IMR-90 (cell line): ENCODE measurements around the gene NANOS3. TPM values are rescaled to one million over a fixed set of nuclear protein-coding genes. Genes with fewer than 3 reads are reported as not detected.
A peak's percentile ranks its signal among the peaks of the same experiment; 100 is the strongest.

Source experiments
- ATAC-seq: fragments of 200-7000 bp; cut with Tn5 transposase; 2 replicates; pipeline ENCODE4 v1.9.1; 2020; ENCODE audit warnings: low read depth, mild to moderate bottlenecking, moderate library complexity
- BruUV-seq: library from RNA; stranded (reverse); fragments of 400-500 nt; replicated peaks from 2 replicates; lab custom pipeline; 2021; lab: Mats Ljungman, UMichigan
- CTCF ChIA-PET: fragments of 300-600 bp; formaldehyde crosslinking; extraction: SDS; loops from one replicate; lab custom pipeline; 2021; ENCODE audit warnings: antibody characterized with exemption; lab: Yijun Ruan, JAX
- POLR2A ChIA-PET: fragments of 300-600 bp; sonication (Branson Sonifier 250); formaldehyde crosslinking; loops from one replicate; lab custom pipeline; 2022; ENCODE audit warnings: antibody characterized with exemption; ENCODE audit not compliant: unreplicated experiment; lab: Charles Lee
- DNase-seq: peaks from one replicate; pipeline ENCODE4 v3.0.0; 2013
- H2AFZ ChIP-seq: replicated peaks from 2 replicates; pipeline ENCODE3; 2013; ENCODE audit warnings: low read length, mild to moderate bottlenecking; ENCODE audit not compliant: poor library complexity
- H2AK5ac ChIP-seq: 2 replicates; pipeline ENCODE4 v1.6.1; 2013; ENCODE audit warnings: low read depth, low read length, inconsistent platforms
- H2AK9ac ChIP-seq: replicated peaks from 2 replicates; pipeline ENCODE3; 2013; ENCODE audit warnings: mild to moderate bottlenecking, low read depth, low read length, moderate library complexity; ENCODE audit not compliant: poor library complexity
- H2BK120ac ChIP-seq: 2 replicates; pipeline ENCODE4 v1.6.1; 2013; ENCODE audit warnings: low read depth, low read length, inconsistent platforms
- H2BK15ac ChIP-seq: 3 replicates; pipeline ENCODE4 v1.6.1; 2013; ENCODE audit warnings: low read depth, low read length, inconsistent platforms
- H2BK20ac ChIP-seq: 2 replicates; pipeline ENCODE4 v1.6.1; 2013; ENCODE audit warnings: low read depth, mild to moderate bottlenecking, inconsistent platforms, low read length, moderate library complexity
- H2BK5ac ChIP-seq: 2 replicates; pipeline ENCODE4 v1.6.1; 2013; ENCODE audit warnings: mild to moderate bottlenecking, low read depth, low read length, inconsistent platforms; ENCODE audit not compliant: poor library complexity, severe bottlenecking
- H3K14ac ChIP-seq: replicated peaks from 2 replicates; pipeline ENCODE4 v1.6.1; 2013; ENCODE audit warnings: low read depth, low read length, inconsistent platforms
- H3K18ac ChIP-seq: 2 replicates; pipeline ENCODE4 v1.6.1; 2013; ENCODE audit warnings: low read depth, low read length, control low read depth
- H3K23ac ChIP-seq: 2 replicates; pipeline ENCODE4 v1.6.1; 2013; ENCODE audit warnings: low read depth, low read length, inconsistent platforms
- H3K27ac ChIP-seq: 2 replicates; pipeline ENCODE4 v1.5.1; 2013; ENCODE audit warnings: mild to moderate bottlenecking, control low read depth, low read length; ENCODE audit not compliant: insufficient read depth
- H3K27me3 ChIP-seq: 2 replicates; pipeline ENCODE4 v1.6.1; 2013; ENCODE audit warnings: low read length; ENCODE audit not compliant: control insufficient read depth, insufficient read depth
- H3K36me3 ChIP-seq: 2 replicates; pipeline ENCODE4 v1.6.1; 2013; ENCODE audit warnings: low read length, mixed read lengths; ENCODE audit not compliant: control insufficient read depth, insufficient read depth
- H3K4ac ChIP-seq: 2 replicates; pipeline ENCODE4 v1.6.1; 2013; ENCODE audit warnings: low read depth, low read length, inconsistent platforms
- H3K4me1 ChIP-seq: 2 replicates; pipeline ENCODE4 v1.6.1; 2013; ENCODE audit warnings: low read length, mixed read lengths; ENCODE audit not compliant: control insufficient read depth, insufficient read depth
- H3K4me2 ChIP-seq: 2 replicates; pipeline ENCODE4 v1.6.1; 2013; ENCODE audit warnings: low read depth, mild to moderate bottlenecking, control low read depth, low read length, moderate library complexity
- H3K4me3 ChIP-seq: 2 replicates; pipeline ENCODE4 v1.5.1; 2013; ENCODE audit warnings: low read depth, mild to moderate bottlenecking, control low read depth, low read length, moderate library complexity; ENCODE audit not compliant: insufficient read depth
- H3K56ac ChIP-seq: 2 replicates; pipeline ENCODE4 v1.6.1; 2013; ENCODE audit warnings: low read length, inconsistent platforms; ENCODE audit not compliant: insufficient read depth; ENCODE audit errors: extremely low read depth
- H3K79me1 ChIP-seq, 2 experiments: 2 replicates each; pipeline ENCODE4 v1.6.1; 2013; ENCODE audit warnings: low read length in 2 of 2, inconsistent platforms in 1 of 2, low read depth in 1 of 2
- H3K9ac ChIP-seq: 2 replicates; pipeline ENCODE4 v1.6.1; 2013; ENCODE audit warnings: low read depth, low read length, control low read depth
- H3K9me1 ChIP-seq: 2 replicates; pipeline ENCODE4 v1.6.1; 2013; ENCODE audit warnings: low read length, inconsistent platforms; ENCODE audit not compliant: insufficient read depth
- H3K9me3 ChIP-seq: 2 replicates; pipeline ENCODE4 v1.6.1; 2013; ENCODE audit warnings: low read length; ENCODE audit not compliant: control insufficient read depth, insufficient read depth
- H4K20me1 ChIP-seq: 2 replicates; pipeline ENCODE4 v1.6.1; 2013; ENCODE audit warnings: low read length, inconsistent platforms; ENCODE audit not compliant: insufficient read depth
- H4K5ac ChIP-seq: 2 replicates; pipeline ENCODE4 v1.6.1; 2013; ENCODE audit warnings: mild to moderate bottlenecking, low read depth, low read length, control low read depth
- H4K8ac ChIP-seq, 2 experiments: 2 replicates each; pipeline ENCODE4 v1.6.1; 2013; ENCODE audit warnings: low read depth in 2 of 2, low read length in 2 of 2, control low read depth in 1 of 2, inconsistent platforms in 1 of 2
- H4K91ac ChIP-seq: 2 replicates; pipeline ENCODE4 v1.6.1; 2013; ENCODE audit warnings: low read depth, low read length, inconsistent platforms; ENCODE audit not compliant: insufficient read depth
- RAD21 ChIP-seq: IDR thresholded peaks from 2 replicates; pipeline ENCODE4 v1.6.1; 2012; ENCODE audit warnings: low read length, improper control_type of control experiment
- WGBS, 2 experiments: methylation state at CpG; one replicate each; pipeline versions ENCODE4 v1.1.5 to v1.1.7; 2013; ENCODE audit warnings: missing lambda C conversion rate in 2 of 2; ENCODE audit not compliant: insufficient read length in 1 of 2; ENCODE audit errors: extremely low coverage in 2 of 2; 5-methylcytosine and 5-hydroxymethylcytosine counted together
- dilution Hi-C: fragments of 300-500 bp; cut with HindIII; formaldehyde crosslinking; loops from one replicate; pipeline ENCODE4 v1.14.3; 2018; ENCODE audit warnings: low sequenced_read_pairs; ENCODE audit not compliant: unreplicated experiment
- in situ Hi-C: fragments of 300-500 bp; cut with MboI; formaldehyde crosslinking; loops from 3 replicates; pipeline ENCODE4 v1.14.3; 2019; ENCODE audit warnings: low sequenced_read_pairs, inconsistent platforms, mixed read lengths
- intact Hi-C: fragments of 100-400 bp; cut with micrococcal nuclease; formaldehyde crosslinking; loops from 2 replicates; pipeline ENCODE4 v1.10.0; 2022
- polyA plus RNA-seq, 3 experiments: library from polyadenylated mRNA; depleted of rRNA; stranded (reverse); fragments of >200 nt; gene quantifications; 2 replicates each; pipeline ENCODE4 v1.2.3, GENCODE V29; 2012; ENCODE audit warnings: low replicate concordance in 1 of 3
- total RNA-seq: library from RNA; depleted of rRNA; stranded (reverse); fragments of >200 nt; gene quantifications from 2 replicates; pipeline ENCODE4 v1.2.3, GENCODE V29; 2012

The NANOS3 gene
- total and polyA plus RNA-seq, 2 of the 4 experiments (the other 2 are of a cell fraction), result 0.63 TPM; not detected in 1

DNA sequence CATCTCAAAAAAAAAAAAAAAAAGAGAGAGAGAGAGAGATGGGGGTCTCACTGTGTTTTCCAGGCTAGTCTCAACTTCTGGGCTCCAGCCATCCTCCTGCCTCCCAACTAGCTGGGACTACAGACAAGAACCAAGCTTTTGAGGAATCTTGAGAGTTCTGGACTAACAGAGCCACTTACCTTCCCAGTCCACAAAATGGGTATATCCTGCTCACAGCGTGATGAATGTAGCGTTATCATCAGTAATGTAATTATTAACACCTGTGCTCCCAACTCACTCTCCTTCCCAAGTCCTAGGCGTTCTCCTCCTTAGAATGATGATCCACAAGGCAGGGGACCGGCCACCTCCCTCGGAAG lies 4.6 kb upstream of the NANOS3 start:
- BruUV-seq, result no TSS peak
- ChIA-PET POLR2A (no interaction called here), CTCF (no interaction called here)
- dilution Hi-C loops, result no loop called here
- Histone ChIP-seq H4K91ac (no peak overlapping the region), H3K14ac (no peak overlapping the region), H3K4me3 (no peak overlapping the region), H2BK20ac (no peak overlapping the region), H3K4me2 (no peak overlapping the region), H3K9me3 (no peaks in the 10 kb centered on the region), H4K5ac (no peak overlapping the region), H4K8ac (no peak overlapping the region), H3K4me1 (no peaks in the 10 kb centered on the region; the same call in 1 of the 2 replicates), H3K18ac (no peak overlapping the region), H2AFZ (peak overlapping the region; percentile 49), H3K9ac (no peak overlapping the region), H2BK15ac (no peak overlapping the region), H3K9me1 (0 out of 2 replicates have a peak, but pooled peaks cover 6% of the 10 kb centered on the region), H2BK5ac (no peak overlapping the region), H3K27ac (no peak overlapping the region), H2BK120ac (0 out of 2 replicates have a peak overlapping the region, but pooled peaks have one; percentile 30), H3K27me3 (no peaks in the 10 kb centered on the region), H3K56ac (no peak overlapping the region), H3K23ac (peak overlapping the region; percentile 51), H3K79me1 (peaks cover 4 to 11% of the 10 kb centered on the region in 2 experiments; a peak in 1 of 4 replicates), H2AK9ac (peak overlapping the region; percentile 37), H3K36me3 (no peaks in the 10 kb centered on the region), H4K20me1 (no peaks in the 10 kb centered on the region), H2AK5ac (no peak overlapping the region), H3K4ac (peak overlapping the region; percentile 26; the same call in 1 of the 2 replicates)
- in situ Hi-C loops, result loop anchor here (25.0 kb wide), 1 partner anchor 585 kb away; no protein-coding TSS in a partner anchor
- TF ChIP-seq RAD21, result no peak
- intact Hi-C loops, result no loop called here
- DNase-seq, result no peak
- no CpG with 5 or more reads among the region's 5 CpGs for WGBS, 2 experiments
- no peak for ATAC-seq
